ENCODE results near the gene BTRC.

GRCh38 chr10:101436302-101436701 is 82.3 kb downstream of the BTRC start:
- TF ChIP-seq EZH2 (IDR thresholded peaks at IDR 0.05; ENCODE audit: borderline replicate concordance, low read depth, low read length, severe bottlenecking) (no peak), CTCF (IDR thresholded peaks at IDR 0.05; ENCODE audit: extremely low read depth in 1 of 2, insufficient read depth in 1 of 2, low read depth in 1 of 2, low read length in 2 of 2) (no peak), MYC (IDR thresholded peaks at IDR 0.05; ENCODE audit: low read depth, low read length) (no peak)
